Right renal cortex interstitium (tissue), 3 donors: Measurements from ENCODE around the gene ZNF487. TPM values are rescaled to one million over a fixed set of nuclear protein-coding genes. Genes with fewer than 3 reads are reported as not detected.
"Not testable (repeated sequence)": the region's sequence is repeated elsewhere in the genome, so short reads cannot be mapped to it uniquely, and the experiment has no call there.

Source experiments
- DNase-seq, 3 donors: peaks; one replicate each; pipeline ENCODE4 v3.0.0-alpha.2; 2013; ENCODE audit warnings: low read depth in 3 of 3, low spot score in 2 of 3
- polyA plus RNA-seq, 3 donors: library from polyadenylated mRNA; unstranded; fragments of 120-200 nt; gene quantifications; one replicate each; pipeline ENCODE4 v1.2.1, GENCODE V29; 2013; ENCODE audit not compliant: insufficient read length in 3 of 3

The ZNF487 gene
- 10 to 100 TPM; 10.7 to 11.9 (median 11.6) TPM for polyA plus RNA-seq

DNA sequence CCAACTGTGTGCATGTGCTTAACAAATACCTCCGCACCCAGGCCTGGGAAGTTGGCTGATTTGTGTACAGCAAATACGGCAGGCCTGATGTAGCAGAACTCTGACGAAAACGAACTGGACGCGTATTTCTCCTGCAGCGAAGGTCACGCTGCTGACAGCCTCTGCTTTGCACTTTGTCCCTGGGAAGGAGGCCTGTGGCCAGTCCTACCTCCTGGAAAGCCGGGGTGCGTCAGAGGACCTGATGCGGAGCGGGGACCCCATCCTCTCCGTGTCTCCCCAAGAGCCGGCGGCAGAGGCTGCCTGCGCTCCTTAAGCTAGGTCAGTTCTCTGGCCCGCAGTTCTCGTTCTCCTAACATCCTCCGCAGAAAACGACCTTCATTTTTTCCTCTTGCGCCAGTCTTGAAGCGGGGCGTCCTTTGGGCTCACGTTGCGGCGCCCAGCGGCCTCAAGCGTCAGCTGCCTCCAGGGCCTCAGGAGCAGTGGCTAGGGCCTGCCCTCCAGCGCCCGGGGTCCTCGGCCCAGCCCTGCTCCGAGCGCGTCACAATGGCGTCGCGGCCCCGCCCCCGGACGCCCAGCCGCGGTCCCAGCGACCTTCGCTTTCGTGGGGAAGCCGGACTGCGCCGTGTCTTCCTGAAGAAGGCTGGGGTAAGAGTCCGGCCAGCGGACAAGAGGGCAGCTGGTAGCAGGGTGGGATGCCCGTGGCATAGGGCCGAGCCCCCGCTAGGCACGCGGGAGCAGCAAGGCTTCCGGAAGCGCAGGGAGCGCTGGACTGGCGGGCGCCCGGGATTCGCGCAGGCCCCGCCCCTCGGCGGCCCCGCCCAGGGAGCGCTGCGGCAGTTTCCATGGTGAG, at the start of gene ZNF487:
ZNF487 (plus strand) TSS at position 821 of the 850 bp plus-strand sequence. CDS start 38,703 bp downstream, outside the sequence.
- DNase-seq, result peak; percentile 78 to 82 (median 81)

- DNase-seq, result no peak
These were observed 49.3 kb upstream of the ZNF487 start for GRCh38 chr10:43387678-43388032.

GRCh38 chr10:43389867-43390266, 47.0 kb upstream of the ZNF487 start:
- DNase-seq, result no peak

- no peak for DNase-seq
These were observed 46.6 kb upstream of the ZNF487 start for GRCh38 chr10:43390333-43390732.

DNA sequence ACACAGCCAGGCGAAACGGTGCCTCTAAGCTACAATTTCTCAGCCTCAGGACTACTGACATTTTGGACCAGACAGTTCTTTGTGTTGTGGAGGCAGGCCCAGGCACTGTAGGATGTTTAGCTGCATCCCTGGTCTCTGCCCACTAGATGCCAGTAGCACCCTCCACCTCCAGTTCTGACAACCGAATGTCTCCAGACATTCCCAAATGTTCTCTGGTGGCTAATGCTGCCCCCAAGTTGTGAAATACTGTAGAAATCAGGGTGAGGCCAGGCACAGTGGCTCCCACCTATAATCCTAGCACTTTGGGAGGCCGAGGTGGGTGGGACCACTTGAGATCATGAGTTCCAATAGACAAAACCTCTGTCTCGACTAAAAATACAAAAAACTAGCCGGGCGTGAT, 46.2 kb upstream of the ZNF487 start:
- DNase-seq, result no peak

- DNase-seq, result no peak
These were observed 45.4 kb upstream of the ZNF487 start for GRCh38 chr10:43391496-43391895.

- no peak for DNase-seq
These were observed 44.2 kb upstream of the ZNF487 start for GRCh38 chr10:43392748-43393147.

GRCh38 chr10:43393186-43393585, 43.7 kb upstream of the ZNF487 start:
- not testable (repeated sequence) for DNase-seq

GRCh38 chr10:43393606-43394360, 43.1 kb upstream of the ZNF487 start:
- DNase-seq, result no peak

GRCh38 chr10:43394868-43395267, 42.0 kb upstream of the ZNF487 start:
- no peak for DNase-seq

DNA sequence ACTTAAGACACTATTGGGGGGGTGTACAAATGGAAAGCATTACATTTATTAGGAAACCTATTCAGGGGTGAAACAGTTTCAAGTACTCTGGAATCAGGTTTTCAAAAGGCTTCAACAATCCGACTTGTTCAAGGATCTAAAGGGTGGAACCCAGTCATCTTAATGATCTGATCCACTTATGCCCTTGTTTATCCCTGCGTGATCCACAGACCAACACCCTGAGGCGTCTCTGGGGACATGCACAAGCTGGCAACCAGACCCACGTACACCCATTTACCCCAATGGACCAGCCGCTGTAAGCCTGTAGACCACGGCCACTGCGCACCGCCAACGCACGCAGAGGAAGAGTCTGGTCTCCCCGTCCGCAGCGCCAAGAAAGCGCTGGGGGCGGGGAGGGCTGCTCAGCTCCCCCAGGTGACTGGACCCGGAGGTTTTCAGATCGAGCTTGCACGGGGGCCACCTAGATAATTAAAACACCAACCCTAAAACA, 41.3 kb upstream of the ZNF487 start:
- no peak for DNase-seq

DNA sequence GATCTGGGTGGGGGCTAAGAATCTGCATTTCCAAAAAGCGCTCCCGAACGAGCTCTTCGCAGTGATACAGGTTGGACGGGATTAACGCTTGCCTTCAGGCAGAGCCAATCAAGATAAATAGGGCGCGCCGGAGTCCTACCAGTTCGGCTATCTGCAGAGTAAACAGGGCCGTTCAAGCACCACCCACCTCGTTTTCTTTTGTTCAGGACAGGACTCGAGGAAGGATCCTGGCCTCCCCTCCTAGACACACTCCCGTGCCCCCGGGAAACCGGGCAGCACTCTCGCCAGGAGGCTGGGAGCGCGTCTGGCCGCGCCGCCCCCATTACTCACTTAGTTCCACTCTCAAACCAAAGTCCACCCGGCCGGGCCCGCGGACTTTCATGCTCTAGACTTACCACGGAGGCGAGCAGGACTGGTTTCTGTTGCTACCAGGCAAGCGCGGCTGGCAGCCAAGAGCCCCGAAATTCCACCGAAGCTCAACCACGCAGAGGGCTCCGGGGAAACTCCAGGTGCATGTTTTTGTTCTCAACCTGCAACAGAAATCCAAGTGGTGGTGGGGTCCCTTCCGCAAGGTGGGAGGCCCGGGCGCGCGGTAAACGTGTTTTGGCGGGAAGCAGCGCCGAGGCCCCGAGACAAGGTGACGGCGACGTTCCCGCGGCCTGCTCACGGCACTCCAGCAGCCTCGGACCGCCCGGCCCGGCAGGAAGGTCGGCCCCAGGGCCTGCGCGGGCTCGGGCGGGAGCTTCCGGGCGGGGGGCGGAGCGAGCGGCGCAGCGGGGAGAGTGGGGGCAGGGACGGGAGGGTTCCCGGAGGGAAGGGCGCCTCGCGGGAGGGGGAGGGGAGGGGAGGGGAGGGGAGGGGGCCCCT, 40.6 kb upstream of the ZNF487 start:
- peak in 1 of 3 donors; percentile 62 for DNase-seq

DNA sequence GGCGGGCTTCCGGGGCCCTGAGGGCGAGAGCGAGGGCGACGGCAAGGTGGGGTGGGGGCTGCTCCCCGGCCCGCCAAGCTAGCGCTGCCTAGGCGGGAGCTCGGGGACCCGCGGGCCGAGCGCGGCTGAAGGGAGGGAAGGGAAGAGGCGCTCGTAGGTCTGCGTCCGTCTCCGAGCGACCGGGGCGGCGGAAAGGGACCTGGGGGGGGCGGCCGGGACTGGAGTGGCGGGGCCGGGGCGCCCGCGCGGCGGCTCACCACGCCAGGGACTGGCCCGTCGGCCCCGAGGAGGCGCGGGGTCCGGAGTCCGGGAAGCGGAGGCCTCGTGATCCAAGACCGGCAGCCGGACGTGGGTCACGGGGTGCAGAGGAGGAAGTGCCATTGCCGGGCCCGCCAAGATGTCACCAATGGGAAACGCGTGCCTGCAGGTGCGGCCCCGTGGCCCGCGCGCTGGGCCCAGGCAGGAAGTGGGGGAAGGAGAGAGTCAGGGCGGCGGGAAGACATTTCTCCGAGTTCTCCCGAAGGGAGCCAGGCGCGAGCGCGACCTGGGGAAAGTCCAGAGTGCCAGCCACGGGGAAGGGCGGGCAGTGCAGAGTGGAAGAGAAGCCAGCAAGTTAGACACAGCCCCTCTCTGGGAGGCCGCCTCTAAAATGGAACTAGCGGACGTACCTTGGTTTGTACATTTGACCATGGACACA, 39.8 kb upstream of the ZNF487 start:
- DNase-seq, result peak in 1 of 3 donors; percentile 70

- DNase-seq, result no peak
These were observed 38.0 kb upstream of the ZNF487 start for GRCh38 chr10:43398939-43399319.

GRCh38 chr10:43399320-43400310, 37.3 kb upstream of the ZNF487 start:
- DNase-seq, result no peak

GRCh38 chr10:43401627-43402026, 35.3 kb upstream of the ZNF487 start:
- DNase-seq, result no peak

GRCh38 chr10:43402176-43402575, 34.7 kb upstream of the ZNF487 start:
- DNase-seq, result no peak

DNA sequence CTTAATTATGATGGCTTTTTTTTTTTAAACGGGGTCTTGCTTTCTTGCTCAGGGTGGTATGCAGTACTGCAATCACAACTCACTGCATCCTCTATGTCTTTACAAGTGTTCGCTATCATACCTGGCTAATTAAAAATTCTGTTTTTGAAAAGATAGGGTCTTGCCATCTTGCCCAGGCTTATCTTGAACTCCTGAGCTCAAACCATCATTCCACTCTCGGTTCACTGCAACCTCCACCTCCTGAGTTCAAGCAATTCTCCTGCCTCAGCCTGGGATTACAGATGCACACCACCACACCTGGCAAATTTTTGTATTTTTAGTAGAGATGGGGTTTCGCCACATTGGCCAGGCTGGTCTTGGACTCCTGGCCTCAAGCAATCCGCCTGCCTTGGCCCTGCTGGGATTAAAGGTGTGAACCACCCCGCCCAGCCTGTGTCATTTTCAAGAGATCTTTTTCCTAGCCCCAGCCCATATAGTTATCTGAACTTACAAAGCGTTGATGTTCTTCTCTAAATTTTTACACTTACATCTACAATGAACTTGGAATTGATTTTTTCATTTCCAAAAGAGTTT, 33.9 kb upstream of the ZNF487 start:
- DNase-seq, result no peak
